ENCODE results near the gene BCL2.

DNA sequence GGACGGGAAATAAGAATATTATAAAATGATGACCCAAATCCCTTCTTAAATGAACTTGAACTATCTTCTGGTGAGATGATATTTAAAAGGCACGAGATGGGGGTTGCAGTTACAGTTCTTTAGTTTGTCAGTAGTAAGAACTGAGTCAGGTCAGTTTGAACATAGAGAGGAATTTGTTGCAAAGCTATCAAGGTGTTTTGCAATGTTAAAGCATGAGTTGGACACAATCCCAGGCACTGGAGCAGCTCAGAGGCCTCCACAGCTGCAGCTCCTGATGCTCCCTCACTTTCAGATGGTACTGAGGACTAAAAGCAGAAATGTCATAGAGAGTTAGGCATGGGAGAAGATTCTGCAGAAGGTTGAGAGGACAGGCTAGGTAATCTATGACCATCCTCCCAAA, 236.0 kb downstream of the BCL2 start:
- TF ChIP-seq, protein P1, sequence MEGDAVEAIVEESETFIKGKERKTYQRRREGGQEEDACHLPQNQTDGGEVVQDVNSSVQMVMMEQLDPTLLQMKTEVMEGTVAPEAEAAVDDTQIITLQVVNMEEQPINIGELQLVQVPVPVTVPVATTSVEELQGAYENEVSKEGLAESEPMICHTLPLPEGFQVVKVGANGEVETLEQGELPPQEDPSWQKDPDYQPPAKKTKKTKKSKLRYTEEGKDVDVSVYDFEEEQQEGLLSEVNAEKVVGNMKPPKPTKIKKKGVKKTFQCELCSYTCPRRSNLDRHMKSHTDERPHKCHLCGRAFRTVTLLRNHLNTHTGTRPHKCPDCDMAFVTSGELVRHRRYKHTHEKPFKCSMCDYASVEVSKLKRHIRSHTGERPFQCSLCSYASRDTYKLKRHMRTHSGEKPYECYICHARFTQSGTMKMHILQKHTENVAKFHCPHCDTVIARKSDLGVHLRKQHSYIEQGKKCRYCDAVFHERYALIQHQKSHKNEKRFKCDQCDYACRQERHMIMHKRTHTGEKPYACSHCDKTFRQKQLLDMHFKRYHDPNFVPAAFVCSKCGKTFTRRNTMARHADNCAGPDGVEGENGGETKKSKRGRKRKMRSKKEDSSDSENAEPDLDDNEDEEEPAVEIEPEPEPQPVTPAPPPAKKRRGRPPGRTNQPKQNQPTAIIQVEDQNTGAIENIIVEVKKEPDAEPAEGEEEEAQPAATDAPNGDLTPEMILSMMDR (IDR thresholded peaks at IDR 0.05): no peak
- TF ChIP-seq EP300 (IDR thresholded peaks at IDR 0.05): no peak
- TF ChIP-seq POLR2A (IDR thresholded peaks at IDR 0.05; ENCODE audit: low read depth): no peak
